Astrocyte of the cerebellum (primary cell): ENCODE results near the gene VCP.

Source experiments
- DNase-seq: peaks from one replicate; pipeline ENCODE4 v3.0.0-alpha.2; 2011; ENCODE audit warnings: low read depth
- H3K4me3 ChIP-seq: 2 replicates; pipeline ENCODE4 v1.5.1; 2011; ENCODE audit warnings: mild to moderate bottlenecking, low read depth, low read length, moderate library complexity
- CTCF ChIP-seq: IDR thresholded peaks from 2 replicates; pipeline ENCODE4 v1.5.1; 2012; ENCODE audit warnings: low read length, low read depth, moderate library complexity, mild to moderate bottlenecking; ENCODE audit errors: missing control alignments
- in situ Hi-C: cut with HindIII; loops from 2 replicates; pipeline ENCODE4 v1.10.0; 2017; ENCODE audit warnings: low sequenced_read_pairs

VCP gene

DNA sequence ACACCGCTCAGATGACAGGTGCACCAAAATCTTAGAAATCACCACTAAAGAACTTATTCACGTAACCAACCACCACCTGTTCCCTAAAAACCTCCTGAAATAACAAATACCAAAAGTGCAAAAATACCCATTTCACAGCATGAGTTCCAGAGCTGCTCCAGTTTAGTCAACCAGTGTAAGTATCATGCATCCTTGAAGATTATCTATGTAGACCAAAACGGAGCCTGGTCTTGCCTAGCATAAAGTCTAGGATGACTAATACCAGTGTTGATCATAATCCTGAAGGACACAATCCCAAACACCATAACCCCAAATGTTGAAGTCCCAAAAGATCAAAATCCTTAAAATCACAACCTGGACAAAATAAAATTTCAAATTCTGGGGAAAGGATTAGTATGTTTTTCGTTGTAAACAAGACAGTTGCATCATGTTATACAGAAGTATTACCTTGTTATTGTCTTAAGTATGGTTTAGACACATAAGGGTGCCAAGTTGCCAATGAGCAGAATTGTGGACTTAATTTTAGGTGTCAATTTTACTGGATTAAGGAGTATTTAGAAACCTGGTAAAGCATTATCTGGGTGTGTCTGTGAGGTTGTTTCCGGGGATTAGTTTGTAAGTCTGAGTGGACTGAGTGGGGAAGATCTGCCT lies 18.1 kb downstream of the VCP start:
- in situ Hi-C loops = no loop called here
- H3K4me3 ChIP-seq = no peak overlapping the region
- no peak for DNase-seq
- TF ChIP-seq CTCF = no peak

DNA sequence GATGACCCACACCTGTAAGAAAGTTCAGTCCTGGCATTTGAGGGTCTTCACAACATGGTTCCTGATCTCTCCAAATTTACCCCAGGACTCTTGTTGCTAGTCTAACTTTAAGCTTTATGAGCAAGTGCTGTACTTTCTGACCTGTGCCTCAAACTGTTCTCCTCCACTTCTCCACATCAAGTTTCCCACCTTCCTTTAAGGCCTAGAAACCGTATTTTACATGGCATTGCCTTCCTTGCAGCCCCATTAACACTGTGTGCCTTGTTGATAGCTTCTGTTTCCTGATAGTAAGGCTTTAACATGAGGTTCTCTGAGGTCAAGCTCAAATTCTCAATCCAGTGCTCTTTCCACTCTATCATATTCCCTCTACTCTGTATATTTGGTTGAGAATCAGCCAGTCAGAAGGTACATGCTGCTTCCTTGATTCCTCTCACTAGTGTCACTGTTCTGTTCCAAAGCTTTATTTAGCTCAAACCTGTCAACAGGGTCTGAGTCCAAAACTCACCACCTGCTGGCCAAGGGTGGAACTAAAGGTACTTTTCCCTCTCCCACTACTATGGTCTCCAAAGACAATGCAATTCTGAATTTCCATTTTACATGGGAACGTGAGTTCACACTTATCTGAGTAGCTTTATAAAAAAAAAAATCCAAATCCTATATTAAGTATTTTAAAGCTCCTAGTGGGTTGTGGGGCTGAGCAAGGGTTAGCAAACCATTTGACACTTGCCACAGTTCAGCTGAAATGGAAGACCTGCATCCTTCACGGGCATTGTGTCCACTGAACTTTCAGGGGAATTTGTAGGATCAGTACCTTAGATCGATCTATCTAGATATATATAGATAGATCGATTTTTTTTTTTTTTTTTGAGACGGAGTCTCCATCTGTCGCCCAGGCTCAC lies 21.1 kb downstream of the VCP start:
- in situ Hi-C loops = no loop called here
- no peak overlapping the region for H3K4me3 ChIP-seq
- TF ChIP-seq CTCF = peak; percentile 73
- no peak for DNase-seq

- in situ Hi-C loops = no loop called here
- TF ChIP-seq CTCF = no peak
- DNase-seq = no peak
- no peak overlapping the region for H3K4me3 ChIP-seq
Observed at GRCh38 chr9:35048511-35048910, 23.9 kb downstream of the VCP start.

DNA sequence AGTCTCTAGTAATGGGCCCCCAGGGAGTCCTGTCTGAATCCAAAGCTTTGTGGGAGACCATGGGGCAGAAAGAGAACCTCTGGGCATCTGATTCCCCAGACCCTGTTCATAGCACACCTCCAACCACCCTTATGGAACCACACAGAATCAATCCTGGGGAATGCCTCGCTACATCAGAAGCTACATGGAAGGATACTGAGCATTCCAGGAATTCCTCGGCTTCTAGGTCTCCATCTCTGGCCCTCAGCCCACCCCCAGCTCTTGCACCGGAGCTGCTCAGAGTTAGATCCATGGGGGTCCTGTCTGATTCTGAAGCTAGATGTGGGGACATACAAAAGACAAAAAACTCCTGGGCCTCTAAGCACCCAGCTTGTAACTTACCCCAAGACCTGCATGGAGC lies 28.4 kb downstream of the VCP start:
- TF ChIP-seq CTCF = no peak
- in situ Hi-C loops = loop anchor here (5.0 kb wide), 1 partner anchor 42 kb away; no protein-coding TSS in a partner anchor
- no peak overlapping the region for H3K4me3 ChIP-seq
- DNase-seq = no peak

DNA sequence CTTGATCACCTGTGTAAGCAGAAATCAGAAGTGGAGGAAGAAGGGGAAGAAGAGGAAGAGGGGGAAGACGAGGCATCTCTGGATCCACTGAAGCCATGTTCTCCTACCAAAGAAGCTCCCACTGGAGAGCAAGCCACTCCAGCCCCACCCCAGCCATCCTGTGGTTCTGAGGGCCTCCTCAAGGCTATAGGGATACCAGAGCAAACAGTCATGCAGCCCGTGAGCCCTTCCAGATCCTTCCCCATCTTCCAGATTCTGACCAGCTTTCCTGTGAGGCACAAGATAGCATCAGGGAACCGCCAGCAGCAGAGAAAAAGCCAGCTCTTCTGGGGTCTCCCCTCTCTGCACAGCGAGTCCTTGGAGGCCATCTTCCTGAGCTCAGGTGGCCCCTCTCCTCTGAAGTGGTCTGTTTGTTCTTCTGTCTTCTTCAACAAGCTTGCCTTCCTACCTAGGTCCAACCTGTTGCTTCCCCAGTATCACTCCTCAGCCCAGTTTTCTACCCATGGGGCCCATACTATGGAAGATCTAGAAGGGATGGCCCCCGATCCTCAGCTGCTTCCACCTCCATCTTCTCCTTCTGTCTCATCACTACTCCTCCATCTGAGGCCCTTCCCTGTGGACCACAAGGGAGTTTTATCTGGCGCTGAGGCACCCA lies 29.4 kb downstream of the VCP start:
- in situ Hi-C loops = loop anchor here (5.0 kb wide), 1 partner anchor 41 kb away; no protein-coding TSS in a partner anchor
- no peak for TF ChIP-seq CTCF
- H3K4me3 ChIP-seq = no peak overlapping the region
- no peak for DNase-seq

- no peak for TF ChIP-seq CTCF
- no peak overlapping the region for H3K4me3 ChIP-seq
- in situ Hi-C loops = loop anchor here (5.0 kb wide), 1 partner anchor 40 kb away; no protein-coding TSS in a partner anchor
- no peak for DNase-seq
Observed at GRCh38 chr9:35042081-35042604, 30.3 kb downstream of the VCP start.
